ENCODE data around the gene RHBDF2.
"Not testable (repeated sequence)": the region's sequence is repeated elsewhere in the genome, so short reads cannot be mapped to it uniquely, and the experiment has no call there.

RHBDF2 gene

GRCh38 chr17:76538281-76538931 is 37.2 kb upstream of the RHBDF2 start:
- no peak for DNase-seq (ENCODE audit: low spot score)

DNA sequence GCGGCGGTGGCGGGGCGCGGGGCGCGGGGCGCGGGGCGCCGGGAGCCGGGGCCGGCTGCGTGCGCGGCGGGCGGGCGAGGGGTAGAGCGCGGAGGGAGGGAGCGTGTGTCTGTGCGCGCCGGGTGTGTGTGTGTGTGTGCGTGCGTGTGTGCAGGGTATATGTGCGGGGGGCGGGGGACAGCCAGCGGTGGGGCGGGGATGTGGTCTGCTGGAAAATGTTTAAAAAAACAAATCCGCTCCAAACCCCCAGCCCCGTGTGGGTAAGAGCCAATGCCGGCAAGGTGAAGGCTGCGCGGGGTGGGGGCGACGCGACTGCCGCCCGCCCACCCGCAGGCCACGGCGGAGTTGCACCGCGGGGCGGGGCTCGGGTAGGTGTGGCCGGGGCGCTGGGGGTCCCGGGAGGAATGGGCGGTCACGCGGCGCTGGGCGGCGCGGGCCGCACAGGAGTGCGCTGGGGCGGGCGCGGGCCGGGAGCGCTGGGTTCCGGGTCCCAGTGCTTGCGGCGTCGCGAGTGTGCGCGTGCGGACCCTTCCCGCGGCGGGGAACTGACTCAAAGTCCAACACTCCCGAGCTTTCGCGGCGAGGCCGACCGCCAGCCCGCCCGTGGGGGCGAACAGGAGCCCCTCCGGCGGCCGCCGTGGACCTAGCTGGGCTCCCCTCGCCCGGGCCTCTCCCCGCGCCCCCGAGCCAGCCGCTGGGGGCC is 36.5 kb upstream of the RHBDF2 start, which contains the start of gene CYGB:
Gene CYGB (minus strand): TSS at position 132 of the 703 bp plus-strand sequence. CDS start 167 bp downstream, outside the sequence.
- DNase-seq (ENCODE audit: low spot score), result no peak

DNA sequence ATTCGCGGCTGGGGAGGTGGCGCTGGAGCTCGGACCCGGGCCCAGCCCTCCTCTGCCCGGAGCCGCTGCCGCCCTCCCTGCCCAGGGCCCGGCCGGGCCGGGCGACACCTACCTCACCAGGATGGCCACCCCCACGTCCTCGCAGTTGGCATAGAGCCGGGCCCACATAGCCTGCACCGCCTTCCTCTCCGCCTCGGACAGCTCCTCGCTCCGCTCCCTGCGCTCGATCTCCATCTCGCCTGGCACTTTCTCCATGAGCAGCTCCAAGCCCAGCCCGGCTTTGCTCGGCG is 36.0 kb upstream of the RHBDF2 start:
- DNase-seq (ENCODE audit: low spot score), result no peak

GRCh38 chr17:76536511-76537287 is 35.5 kb upstream of the RHBDF2 start:
- DNase-seq (ENCODE audit: low spot score), result no peak

DNA sequence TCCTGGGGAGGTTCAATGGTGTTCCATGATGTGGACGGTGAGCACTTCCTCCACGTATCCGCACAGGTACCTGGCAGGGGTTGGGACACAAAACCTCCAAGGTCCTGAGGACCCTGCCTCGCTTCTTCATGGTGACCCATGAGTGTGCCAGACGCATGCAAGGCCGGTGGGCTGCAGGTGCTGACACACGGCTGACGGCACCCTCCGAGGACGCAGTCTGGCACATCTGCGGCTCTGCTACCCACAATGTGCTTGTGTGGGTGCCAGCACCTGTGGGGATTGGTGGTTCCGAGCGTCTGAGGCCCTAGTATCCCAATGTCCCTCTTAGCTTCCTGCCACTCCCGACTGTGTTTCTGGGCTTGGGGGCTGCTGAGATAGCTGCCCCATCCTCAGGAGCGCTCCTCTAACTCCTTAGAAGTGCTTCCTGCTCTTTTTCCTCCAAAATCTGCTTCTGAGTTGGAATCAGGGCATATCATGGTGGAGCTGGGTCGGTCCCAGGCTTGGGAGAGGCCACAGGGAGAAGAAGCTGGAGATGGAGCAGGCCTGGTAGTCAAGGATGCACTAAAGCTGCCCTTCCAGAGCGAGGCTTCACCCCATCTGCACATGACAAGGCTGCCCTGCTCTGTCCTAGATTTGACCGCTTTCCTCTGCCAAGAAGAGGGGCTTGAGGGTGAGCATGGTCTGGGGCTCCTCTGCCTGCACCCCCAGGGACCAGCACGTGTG is 34.7 kb upstream of the RHBDF2 start:
- no peak for DNase-seq (ENCODE audit: low spot score)

DNA sequence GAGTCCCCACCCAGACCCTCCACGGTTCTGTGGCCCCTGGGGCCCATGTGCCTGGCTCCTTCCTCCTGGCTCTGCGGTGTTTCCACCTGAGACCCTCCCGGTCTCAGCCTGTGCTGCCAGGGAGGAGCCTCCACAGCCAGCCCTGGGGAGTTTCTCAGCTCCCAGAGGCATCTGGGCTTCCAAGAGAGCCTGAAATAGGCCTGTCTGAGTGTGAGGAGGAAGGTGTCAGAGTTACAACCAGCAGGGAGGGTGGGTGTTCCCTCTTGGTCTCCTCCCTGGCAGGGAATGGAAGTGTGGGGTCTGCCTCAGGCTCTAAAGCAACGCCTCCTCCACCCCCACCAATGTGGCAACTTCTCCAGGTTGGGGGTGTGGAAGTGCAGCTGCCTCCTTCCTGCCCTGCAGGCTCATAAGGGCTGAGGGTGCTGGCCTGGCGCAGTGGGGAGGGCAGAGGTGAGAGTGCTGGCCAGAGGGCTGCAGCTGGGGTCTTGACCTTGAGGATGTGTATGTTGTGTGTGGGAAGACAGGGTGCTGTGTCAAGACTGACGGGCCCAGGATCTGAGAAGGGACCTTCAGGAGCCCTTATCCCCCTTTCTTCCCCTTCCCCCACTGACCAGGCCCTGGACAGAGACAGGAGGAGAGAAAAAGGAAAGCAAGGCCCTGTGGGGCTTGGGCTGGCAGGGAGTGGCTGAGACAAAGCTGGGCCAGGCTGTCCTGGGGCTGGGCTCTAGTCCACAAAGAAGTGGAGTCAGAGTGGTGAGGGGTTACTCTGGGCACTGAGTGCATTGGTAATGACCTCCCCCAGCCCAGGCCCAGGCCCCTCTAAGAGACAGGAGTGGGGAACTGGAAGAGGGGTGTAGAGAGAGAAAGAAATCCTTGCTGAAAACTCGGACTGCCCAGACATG is 33.9 kb upstream of the RHBDF2 start:
- DNase-seq (ENCODE audit: low spot score), result no peak

DNA sequence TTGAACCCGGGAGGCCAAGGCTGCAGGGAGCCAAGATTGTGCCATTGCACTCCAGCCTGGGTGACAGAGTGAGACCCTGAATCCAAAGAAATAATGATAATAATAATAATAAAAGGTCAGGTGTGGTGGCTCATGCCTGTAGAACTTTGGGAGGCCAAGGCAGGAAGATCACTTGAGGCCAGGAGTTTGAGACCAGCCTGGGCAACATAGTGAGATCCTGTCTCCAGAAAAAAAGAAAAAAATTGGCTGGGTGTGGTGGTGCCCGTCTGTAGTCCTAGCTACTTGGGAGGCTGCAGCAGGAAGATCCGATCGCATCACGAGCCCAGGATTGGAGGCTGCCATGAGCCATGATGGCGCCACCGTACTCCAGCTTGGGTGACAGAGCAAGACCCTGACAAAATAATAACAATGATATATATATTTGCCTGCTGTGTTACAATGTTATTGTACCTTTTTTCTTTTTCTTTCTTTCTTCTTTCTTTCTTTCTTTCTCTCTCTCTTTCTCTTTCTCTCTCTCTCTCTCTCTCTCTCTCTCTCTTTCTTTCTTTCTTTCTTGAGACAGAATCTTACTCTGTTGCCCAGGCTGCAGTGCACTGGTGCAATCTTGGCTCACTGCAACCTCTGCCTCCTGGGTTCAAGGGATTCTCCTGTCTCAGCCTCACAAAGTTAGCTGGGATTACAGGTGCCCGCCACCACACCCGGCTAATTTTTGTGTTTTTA is 32.6 kb upstream of the RHBDF2 start:
- not testable (repeated sequence) for DNase-seq (ENCODE audit: low spot score)

GRCh38 chr17:76532072-76532651 is 30.9 kb upstream of the RHBDF2 start:
- DNase-seq (ENCODE audit: low spot score), result no peak

DNA sequence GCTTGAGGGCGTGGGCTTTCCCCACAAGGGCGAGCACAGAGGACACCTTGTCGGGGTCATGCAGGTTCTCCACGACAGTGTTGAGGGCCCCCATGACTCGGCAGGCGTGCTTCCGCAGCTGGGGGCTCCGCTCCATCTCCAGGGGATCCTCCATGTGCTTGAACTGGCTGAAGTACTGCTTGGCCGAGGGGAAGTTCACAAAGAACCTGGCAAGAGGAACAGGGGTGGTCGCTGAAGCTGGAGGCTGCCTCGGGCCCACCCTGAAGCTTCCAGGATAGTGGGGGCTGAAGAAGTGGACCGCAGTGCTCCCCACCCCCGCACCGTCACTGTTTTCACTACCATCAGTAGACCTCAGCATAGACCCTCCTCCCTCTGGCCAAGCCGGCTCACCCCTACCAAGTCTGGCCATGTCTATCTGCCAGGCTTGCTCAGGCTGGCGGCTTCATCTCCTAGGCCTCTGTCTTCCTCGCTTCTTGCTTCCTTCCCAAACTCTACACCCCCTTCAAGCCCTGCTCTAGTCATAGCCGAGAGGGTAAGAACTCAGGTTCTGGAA is 30.3 kb upstream of the RHBDF2 start:
- DNase-seq (ENCODE audit: low spot score), result no peak

DNA sequence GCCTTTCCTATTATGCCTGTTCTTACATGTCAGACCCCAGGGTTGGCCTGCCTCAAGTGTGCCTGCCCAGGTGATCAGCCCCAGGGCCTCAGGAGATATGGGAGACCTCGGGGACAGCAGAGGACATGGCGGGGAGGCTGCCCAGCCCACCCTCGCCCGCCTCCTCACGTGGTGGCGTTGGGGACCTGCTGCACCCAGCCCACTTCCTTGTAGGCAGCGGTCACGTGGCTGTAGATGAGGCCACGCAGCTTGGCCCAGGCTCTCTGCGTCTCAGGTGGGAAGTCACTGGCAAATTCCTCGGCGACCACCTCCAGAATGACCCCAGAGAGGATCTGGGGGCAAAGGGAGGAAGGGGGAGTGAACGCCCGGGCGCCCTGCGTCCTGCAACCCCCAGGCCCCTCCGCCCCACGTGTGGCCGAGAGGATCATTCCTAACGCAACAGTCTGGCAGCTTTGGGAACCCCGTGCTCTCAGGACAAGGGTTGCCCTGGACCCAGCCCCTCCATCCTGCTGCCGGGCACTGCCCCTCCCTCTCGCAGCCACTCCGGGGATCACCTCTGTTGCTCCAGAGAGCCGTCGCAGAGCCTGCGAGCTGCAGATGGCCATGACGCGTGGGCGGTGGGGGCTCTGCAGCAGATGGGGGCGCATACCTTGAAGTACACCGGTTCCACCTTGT is 29.7 kb upstream of the RHBDF2 start:
- DNase-seq (ENCODE audit: low spot score), result no peak

DNA sequence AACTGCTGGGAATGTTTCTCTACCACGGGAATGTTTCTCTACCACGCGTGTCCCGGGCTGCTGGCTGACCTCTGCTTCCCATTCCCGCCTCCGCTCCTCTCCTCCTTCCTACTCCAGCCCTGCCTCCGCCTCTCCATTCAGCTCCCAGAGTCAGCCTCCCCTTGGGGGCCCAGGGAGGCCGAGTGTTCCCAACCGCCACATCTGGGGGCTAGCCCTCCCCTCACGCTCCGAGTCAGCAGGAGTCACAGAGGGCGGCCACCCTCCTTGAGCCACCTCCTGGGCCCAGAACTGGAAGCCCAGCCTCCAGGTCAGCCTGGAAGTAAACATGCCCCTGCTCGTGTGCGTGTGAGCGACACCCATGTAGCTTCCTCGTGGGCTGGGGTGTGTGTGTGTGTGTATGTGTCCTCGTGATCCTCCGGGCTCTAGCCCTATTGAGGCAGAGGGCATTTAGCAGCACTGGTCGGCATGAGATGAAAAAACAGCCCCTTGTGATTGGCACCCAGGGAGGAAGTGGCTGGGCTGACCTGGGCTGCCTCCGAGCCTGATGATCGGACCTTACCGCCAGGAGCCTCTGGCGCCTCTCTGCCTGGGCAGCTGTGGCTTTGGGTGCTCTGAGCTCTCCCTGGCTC is 29.0 kb upstream of the RHBDF2 start:
- no peak for DNase-seq (ENCODE audit: low spot score)

- peak; percentile 70 for DNase-seq (ENCODE audit: low spot score)
These were observed 28.2 kb upstream of the RHBDF2 start for GRCh38 chr17:76529224-76530094.

DNA sequence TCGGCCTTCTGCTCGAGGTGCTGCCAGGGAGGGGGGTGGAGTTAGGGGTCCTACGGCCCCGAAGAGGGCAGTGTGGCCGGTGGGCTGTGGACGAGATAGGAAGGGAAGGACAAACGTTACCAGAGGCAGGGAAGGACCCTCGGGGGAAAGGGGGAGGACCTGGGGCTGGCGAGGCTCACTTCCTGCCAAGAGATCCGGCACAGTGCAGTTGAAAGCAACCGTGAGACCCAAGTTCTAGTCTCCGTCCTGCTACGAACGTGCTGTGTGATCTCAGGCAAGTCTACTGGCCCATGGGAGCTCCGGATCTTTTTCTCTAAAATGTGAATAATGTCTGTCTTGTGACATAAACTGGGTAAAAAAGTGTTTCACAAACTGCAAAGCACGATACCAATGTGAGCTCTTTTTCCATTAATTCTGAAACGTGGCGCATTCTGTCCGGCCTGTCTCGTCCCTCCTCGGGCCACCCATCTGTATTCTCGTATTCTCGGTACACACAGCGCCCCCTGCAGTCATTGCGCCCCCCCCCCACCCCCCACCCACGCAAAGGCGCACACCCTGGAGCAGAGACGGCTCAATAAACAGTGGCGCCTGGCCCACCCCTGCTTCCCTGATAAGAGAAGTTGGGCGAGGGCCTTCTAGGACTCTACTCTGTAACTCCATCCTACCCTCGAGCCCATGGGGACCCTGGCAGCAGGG is 27.5 kb upstream of the RHBDF2 start:
- DNase-seq (ENCODE audit: low spot score), result no peak

GRCh38 chr17:76528156-76528527 is 26.9 kb upstream of the RHBDF2 start:
- DNase-seq (ENCODE audit: low spot score), result no peak

- DNase-seq (ENCODE audit: low spot score), result no peak
These were observed 26.3 kb upstream of the RHBDF2 start for GRCh38 chr17:76527430-76528111.

DNA sequence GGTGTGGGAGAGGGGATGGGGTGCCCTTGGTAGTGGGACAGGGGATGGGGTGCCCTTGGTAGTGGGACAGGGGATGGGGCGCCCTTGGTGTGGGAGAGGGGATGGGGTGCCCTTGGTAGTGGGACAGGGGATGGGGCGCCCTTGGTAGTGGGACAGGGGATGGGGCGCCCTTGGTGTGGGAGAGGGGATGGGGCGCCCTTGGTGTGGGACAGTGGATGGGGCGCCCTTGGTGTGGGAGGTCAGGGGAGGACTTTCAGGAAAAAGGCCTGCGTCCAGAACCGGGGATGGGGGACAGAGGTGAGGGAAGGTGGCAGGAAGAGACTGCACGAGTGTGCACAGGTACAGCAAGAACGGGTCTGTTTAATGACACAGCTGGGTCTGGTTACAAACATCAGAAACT is 25.8 kb upstream of the RHBDF2 start:
- DNase-seq (ENCODE audit: low spot score), result not testable (repeated sequence)

- not testable (repeated sequence) for DNase-seq (ENCODE audit: low spot score)
These were observed 24.2 kb upstream of the RHBDF2 start for GRCh38 chr17:76525513-76525833.

Data from globus pallidus (tissue), 1 donor.